Testis (tissue), 3 donors: ENCODE data around the gene WBP1. TPM values are rescaled to one million over a fixed set of nuclear protein-coding genes. Genes with fewer than 3 reads are reported as not detected.

ENCODE experiments used
- DNase-seq: peaks from one replicate; pipeline ENCODE4 v3.0.0-alpha.2; 2019
- H3K27ac ChIP-seq, 2 donors: fragments of 200-600 bp; sonication (generic); one replicate each; pipeline ENCODE4 v1.5.1; 2019
- H3K27me3 ChIP-seq: fragments of 200-600 bp; sonication (generic); one replicate; pipeline ENCODE4 v1.5.1; 2019
- H3K36me3 ChIP-seq: fragments of 200-600 bp; sonication (generic); one replicate; pipeline ENCODE4 v1.5.1; 2017; ENCODE audit warnings: low read depth; ENCODE audit errors: missing control alignments
- H3K4me1 ChIP-seq: fragments of 200-600 bp; sonication (generic); one replicate; pipeline ENCODE4 v1.5.1; 2019
- H3K4me3 ChIP-seq, 2 donors: fragments of 200-600 bp; sonication (generic); one replicate each; pipeline ENCODE4 v1.5.1; 2017 to 2019
- H3K9me3 ChIP-seq: fragments of 200-600 bp; sonication (generic); one replicate; pipeline ENCODE4 v1.5.1; 2017
- POLR2A ChIP-seq: fragments of 450-650 bp; IDR thresholded peaks from one replicate; pipeline ENCODE4 v1.6.1; 2017; ENCODE audit warnings: antibody characterized with exemption, mild to moderate bottlenecking, moderate library complexity
- WGBS, 2 donors: methylation state at CpG; one replicate each; pipeline ENCODE4 v1.1.5; 2018; 5-methylcytosine and 5-hydroxymethylcytosine counted together
- intact Hi-C: fragments of 100-400 bp; cut with DNase I; formaldehyde crosslinking; loops from one replicate; pipeline ENCODE4 v1.15.1; 2023; ENCODE audit warnings: low total_unique reads
- polyA plus RNA-seq: library from polyadenylated mRNA; stranded (reverse); fragments of 350-450 nt; fragmentation: Illumina TruSeq; extraction: RNeasy Lipid Tissue Mini Kit (QIAGEN cat#74804); gene quantifications from one replicate; pipeline ENCODE4 v1.2.3, GENCODE V29; 2014; ENCODE audit warnings: low read depth, low replicate concordance; ENCODE audit not compliant: insufficient read depth
- total RNA-seq, 2 donors: library from RNA; depleted of rRNA; stranded (reverse); fragments of >200 nt; gene quantifications; one replicate each; pipeline ENCODE4 v1.2.3, GENCODE V29; 2016
- TF ChIP-seq, protein P1 (sequence below), 3 experiments: fragments of 450-650 bp in 2 of 3; fragments of 200-600 bp in 1 of 3; sonication (generic) in 1 of 3; IDR thresholded peaks; one replicate each; pipeline ENCODE4 v1.5.1; 2016 to 2019; ENCODE audit warnings: antibody characterized with exemption in 3 of 3, mild to moderate bottlenecking in 2 of 3, moderate library complexity in 1 of 3

Gene WBP1
- total and polyA plus RNA-seq, 3 donors from 2014 or later, result 73.8 to 84.3 (median 80.8) TPM

DNA sequence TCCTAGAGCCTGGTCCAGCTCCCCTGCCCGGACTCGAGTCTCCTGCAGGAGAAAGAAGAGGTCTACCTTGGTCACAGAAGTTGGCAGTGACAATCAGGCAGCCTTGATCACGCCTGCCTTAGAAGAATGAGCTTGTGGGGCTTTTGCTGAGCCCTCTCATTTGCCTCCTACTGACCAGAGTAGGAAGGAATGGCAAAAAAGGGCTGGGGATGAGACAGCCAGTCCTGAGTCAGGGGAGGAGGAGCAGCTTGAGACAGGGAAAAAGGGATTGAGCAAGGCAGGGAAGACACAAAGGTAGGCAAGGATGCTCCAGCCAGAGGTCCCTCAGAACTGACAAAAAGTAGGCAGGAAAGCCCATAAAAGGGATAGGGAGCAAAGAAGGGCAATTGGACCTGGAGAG is 30.7 kb upstream of the WBP1 start:
- WGBS, 2 donors, result 82 to 90% methylated on average over 3 of the region's 3 CpGs
- no peak for DNase-seq
- no peaks in the 10 kb centered on the region for H3K36me3 ChIP-seq
- intact Hi-C loops, result no loop called here
- H3K9me3 ChIP-seq, result no peaks in the 10 kb centered on the region
- no peaks in the 10 kb centered on the region for H3K4me1 ChIP-seq
- no peak overlapping the region for H3K4me3 ChIP-seq
- H3K27ac ChIP-seq, result no peak overlapping the region
- no peaks in the 10 kb centered on the region for H3K27me3 ChIP-seq
- TF ChIP-seq POLR2A, result no peak
- TF ChIP-seq, protein P1, sequence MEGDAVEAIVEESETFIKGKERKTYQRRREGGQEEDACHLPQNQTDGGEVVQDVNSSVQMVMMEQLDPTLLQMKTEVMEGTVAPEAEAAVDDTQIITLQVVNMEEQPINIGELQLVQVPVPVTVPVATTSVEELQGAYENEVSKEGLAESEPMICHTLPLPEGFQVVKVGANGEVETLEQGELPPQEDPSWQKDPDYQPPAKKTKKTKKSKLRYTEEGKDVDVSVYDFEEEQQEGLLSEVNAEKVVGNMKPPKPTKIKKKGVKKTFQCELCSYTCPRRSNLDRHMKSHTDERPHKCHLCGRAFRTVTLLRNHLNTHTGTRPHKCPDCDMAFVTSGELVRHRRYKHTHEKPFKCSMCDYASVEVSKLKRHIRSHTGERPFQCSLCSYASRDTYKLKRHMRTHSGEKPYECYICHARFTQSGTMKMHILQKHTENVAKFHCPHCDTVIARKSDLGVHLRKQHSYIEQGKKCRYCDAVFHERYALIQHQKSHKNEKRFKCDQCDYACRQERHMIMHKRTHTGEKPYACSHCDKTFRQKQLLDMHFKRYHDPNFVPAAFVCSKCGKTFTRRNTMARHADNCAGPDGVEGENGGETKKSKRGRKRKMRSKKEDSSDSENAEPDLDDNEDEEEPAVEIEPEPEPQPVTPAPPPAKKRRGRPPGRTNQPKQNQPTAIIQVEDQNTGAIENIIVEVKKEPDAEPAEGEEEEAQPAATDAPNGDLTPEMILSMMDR (IDR thresholded peaks at IDR 0.05), result no peak

GRCh38 chr2:74428675-74429074 is 29.6 kb upstream of the WBP1 start:
- Histone ChIP-seq H3K9me3 (no peaks in the 10 kb centered on the region), H3K4me3 (no peak overlapping the region), H3K27me3 (no peaks in the 10 kb centered on the region), H3K27ac (no peak overlapping the region), H3K4me1 (no peaks in the 10 kb centered on the region), H3K36me3 (no peaks in the 10 kb centered on the region)
- DNase-seq, result no peak
- intact Hi-C loops, result no loop called here
- WGBS, 2 donors, result 89 to 94% methylated on average over 4 to 5 of the region's 5 CpGs
- TF ChIP-seq POLR2A, result no peak
- TF ChIP-seq, protein P1 (IDR thresholded peaks at IDR 0.05), result no peak

GRCh38 chr2:74429487-74430451 is 28.5 kb upstream of the WBP1 start:
- Histone ChIP-seq H3K36me3 (no peaks in the 10 kb centered on the region), H3K27me3 (no peaks in the 10 kb centered on the region), H3K27ac (no peak overlapping the region), H3K9me3 (no peaks in the 10 kb centered on the region), H3K4me1 (no peaks in the 10 kb centered on the region), H3K4me3 (no peak overlapping the region)
- DNase-seq, result no peak
- intact Hi-C loops, result no loop called here
- TF ChIP-seq, protein P1 (IDR thresholded peaks at IDR 0.05), result no peak
- TF ChIP-seq POLR2A, result no peak
- 89 to 94% methylated on average over 9 to 18 of the region's 18 CpGs for WGBS, 2 donors

DNA sequence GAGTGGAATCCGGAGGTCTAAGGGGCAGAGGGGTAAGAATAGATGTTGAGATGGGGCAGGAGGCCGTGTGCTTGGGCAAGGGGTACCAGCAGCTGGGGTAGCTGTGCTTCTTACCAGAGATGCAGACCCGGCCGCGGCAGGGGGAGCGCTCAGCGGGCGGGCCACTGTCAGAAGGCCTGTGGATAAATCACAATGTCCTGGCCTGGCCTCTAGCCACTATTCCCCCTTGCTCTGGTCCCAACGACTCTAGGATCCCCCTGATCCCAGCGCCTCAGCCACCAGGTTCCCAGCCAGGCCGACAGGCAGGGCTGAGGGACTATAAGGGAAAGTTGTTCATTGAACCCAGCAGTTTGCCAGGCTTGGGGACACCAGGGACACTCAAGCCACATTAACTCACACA is 27.7 kb upstream of the WBP1 start:
- TF ChIP-seq, protein P1 (IDR thresholded peaks at IDR 0.05), result no peak
- no peak for TF ChIP-seq POLR2A
- no peak for DNase-seq
- Histone ChIP-seq H3K27ac (no peak overlapping the region), H3K9me3 (no peaks in the 10 kb centered on the region), H3K4me3 (no peak overlapping the region), H3K27me3 (no peaks in the 10 kb centered on the region), H3K4me1 (no peaks in the 10 kb centered on the region), H3K36me3 (no peaks in the 10 kb centered on the region)
- intact Hi-C loops, result no loop called here
- WGBS, 2 donors, result 89 to 91% methylated on average over 11 of the region's 11 CpGs
